C4-2B (cell line): ENCODE results near the gene DGKH.
"Not testable (repeated sequence)": the region's sequence is repeated elsewhere in the genome, so short reads cannot be mapped to it uniquely, and the experiment has no call there.

Experiments used
- H3K27ac ChIP-seq: fragments of 450-650 bp; 2 replicates; pipeline ENCODE4 v1.5.1; 2017
- CTCF ChIP-seq: fragments of 450-650 bp; conservative IDR thresholded peaks from 2 replicates; pipeline ENCODE4 v1.5.1; 2017; ENCODE audit warnings: mild to moderate bottlenecking
- ZFX ChIP-seq: fragments of 450-650 bp; IDR thresholded peaks from 2 replicates; pipeline ENCODE4 v1.6.1; 2017

The DGKH gene

GRCh38 chr13:42152495-42152894 is 104.0 kb downstream of the DGKH start:
- peak overlapping the region; percentile 80 for H3K27ac ChIP-seq
- TF ChIP-seq CTCF = no peak
- TF ChIP-seq ZFX = no peak

GRCh38 chr13:42153199-42154113 is 105.0 kb downstream of the DGKH start:
- TF ChIP-seq ZFX = no peak
- TF ChIP-seq CTCF = no peak

GRCh38 chr13:42155251-42155650 is 106.8 kb downstream of the DGKH start:
- TF ChIP-seq ZFX = no peak
- no peak for TF ChIP-seq CTCF
- H3K27ac ChIP-seq = no peak overlapping the region; the same call in 1 of the 2 replicates

More at GRCh38 chr13:42153199-42154113, 105.0 kb downstream of the DGKH start:
- H3K27ac ChIP-seq = no peak overlapping the region; the same call in 1 of the 2 replicates

- not testable (repeated sequence) for H3K27ac ChIP-seq
Observed at GRCh38 chr13:42163338-42163737, 114.9 kb downstream of the DGKH start.

- not testable (repeated sequence) for H3K27ac ChIP-seq
Observed at GRCh38 chr13:42163910-42164309, 115.5 kb downstream of the DGKH start.

GRCh38 chr13:42164557-42165125 is 116.2 kb downstream of the DGKH start:
- TF ChIP-seq ZFX (no peak), CTCF (no peak)
- no peak overlapping the region for H3K27ac ChIP-seq

GRCh38 chr13:42168496-42168895 is 120.0 kb downstream of the DGKH start:
- no peak overlapping the region for H3K27ac ChIP-seq
- TF ChIP-seq CTCF (no peak), ZFX (no peak)

GRCh38 chr13:42170029-42170428 is 121.6 kb downstream of the DGKH start:
- H3K27ac ChIP-seq = no peak overlapping the region
- TF ChIP-seq ZFX (no peak), CTCF (no peak)
